Stimulated activated CD8-positive, alpha-beta memory T cell treated with anti-CD3 and anti-CD28 coated beads, Interleukin-12 subunit alpha, Interleukin-12 subunit beta, amount 100 ng/mL, for 24 hours (primary cell): ENCODE data around the gene ZNF845.
"Not testable (repeated sequence)": the region's sequence is repeated elsewhere in the genome, so short reads cannot be mapped to it uniquely, and the experiment has no call there.

Experiments
- DNase-seq: peaks from one replicate; pipeline ENCODE4 v3.0.0-alpha.2; 2020; ENCODE audit errors: extremely low read depth

Gene ZNF845

DNA sequence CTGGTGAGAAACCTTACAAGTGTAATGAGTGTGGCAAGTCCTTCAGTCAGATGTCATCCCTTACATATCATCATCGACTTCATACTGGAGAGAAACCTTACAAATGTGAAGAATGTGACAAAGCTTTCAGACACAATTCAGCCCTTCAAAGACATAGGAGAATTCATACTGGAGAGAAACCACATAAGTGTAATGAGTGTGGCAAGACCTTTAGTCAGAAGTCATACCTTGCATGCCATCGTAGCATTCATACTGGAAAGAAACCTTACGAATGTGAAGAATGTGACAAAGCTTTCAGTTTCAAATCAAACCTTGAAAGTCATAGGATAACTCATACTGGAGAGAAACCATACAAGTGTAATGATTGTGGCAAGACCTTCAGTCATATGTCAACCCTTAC lies 47.8 kb downstream of the ZNF845 start:
- DNase-seq: no peak

- DNase-seq: no peak
These were observed 54.6 kb downstream of the ZNF845 start for GRCh38 chr19:53388168-53388567.

DNA sequence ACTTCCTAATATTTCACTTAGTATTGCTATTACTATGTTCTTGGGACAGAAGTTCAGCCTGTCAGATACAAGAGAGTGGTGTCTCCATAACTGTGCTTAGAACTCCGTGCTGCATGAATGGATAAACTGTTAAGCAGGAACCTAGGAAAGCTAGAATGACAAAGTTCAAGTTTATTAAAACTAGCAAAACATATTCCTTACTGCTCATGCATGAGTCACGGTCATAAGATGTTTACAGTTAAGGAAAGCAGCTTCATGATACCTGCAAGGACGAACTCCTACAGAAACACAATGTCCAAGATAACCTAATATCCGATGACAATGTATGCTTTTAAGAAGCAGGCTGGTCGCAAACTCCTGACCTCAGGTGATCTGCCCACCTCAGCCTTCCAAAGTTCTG lies 55.4 kb downstream of the ZNF845 start:
- DNase-seq: no peak

- DNase-seq: no peak
These were observed 56.0 kb downstream of the ZNF845 start for GRCh38 chr19:53389571-53389970.

DNA sequence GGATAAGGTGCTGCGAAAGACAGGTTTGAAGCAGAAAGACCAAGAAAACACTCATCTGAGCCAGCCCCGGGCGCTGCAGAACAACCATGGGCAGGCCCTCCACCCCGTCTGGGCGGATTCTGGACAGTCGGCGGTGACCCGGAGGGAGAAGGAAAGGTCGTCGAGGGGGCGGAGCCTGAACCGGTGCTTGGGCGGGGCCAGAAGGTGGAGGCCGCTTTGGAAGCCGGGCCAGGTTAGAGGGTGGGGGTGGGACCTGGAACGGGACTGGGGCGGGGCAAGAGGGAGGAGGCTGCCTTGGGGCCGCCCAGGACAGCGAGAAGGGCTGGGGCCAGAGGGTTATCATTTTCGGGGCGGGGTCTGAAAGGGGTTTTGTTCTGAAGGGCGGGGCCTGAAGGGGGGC lies 56.4 kb downstream of the ZNF845 start:
- DNase-seq: no peak

DNA sequence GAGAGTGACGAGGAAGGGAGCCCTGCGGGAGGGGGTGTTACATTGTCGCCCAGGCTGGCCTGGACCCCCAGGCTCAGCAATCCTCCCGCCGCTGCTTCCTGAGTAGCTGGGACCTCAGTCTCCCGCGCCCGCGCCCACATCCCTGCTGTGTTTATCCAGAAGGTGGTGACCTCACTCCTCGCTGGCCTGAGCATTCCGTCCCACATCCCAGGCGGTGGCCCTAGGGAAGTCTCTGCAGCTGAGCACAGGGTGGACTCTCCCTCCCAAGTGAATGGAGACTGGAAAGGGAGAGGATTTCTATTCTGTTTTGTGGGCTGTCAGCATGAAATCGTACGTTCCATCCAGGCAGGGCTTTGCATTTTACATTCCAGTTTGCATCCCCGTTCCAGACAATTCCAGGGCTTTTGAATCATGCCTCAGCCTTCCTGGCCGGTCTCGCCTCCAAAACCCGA lies 61.0 kb downstream of the ZNF845 start:
- DNase-seq: no peak

DNA sequence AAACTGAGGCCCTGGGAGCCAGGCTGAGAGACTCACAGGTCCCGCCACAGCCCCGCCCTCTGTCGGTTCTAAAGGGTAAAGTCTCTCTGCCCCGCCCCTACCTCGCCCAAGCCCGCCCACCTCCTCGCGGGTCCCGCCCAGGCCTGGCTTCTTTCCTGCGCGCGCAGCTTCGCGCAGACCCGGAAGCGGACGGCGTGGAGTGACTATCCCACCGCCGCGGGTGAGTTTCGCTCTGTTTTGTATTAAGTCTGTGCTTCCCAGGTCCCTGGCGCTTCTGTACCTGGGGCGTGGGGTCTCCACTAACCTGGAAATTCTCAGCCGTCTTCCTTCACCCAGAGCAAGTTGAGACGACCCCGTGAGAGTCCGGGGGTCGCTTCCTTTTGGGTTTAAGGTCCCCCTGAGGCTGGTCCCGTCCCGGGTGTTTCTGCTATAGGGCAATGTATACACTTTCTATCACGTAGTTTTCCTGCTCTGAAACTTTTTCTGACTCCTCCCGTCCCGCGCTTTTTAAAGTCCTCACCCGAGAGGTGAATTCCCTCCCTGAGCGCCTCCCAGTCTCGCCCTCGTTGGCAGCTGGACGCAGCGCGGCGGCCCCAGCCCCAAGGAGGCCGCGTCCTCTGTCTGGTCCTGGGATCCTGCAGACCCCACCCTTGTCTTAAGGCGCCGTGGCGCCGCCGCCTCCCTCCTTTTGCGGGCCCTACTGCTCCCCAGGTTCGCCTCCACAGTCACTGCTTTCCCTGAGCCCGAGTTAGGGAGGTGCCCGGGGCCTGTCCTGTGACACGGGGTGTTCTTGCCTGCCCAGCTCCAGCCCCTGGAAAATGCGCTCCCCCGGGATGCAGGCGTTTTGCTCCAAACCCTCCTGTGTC lies 61.7 kb downstream of the ZNF845 start, which contains the start of gene ZNF765:
Gene ZNF765, plus strand, starts transcription at position 176 of the 866 bp plus-strand sequence. CDS start 2,867 bp downstream, outside the sequence.
- DNase-seq: peak; percentile 95

GRCh38 chr19:53395840-53396524 lies 62.4 kb downstream of the ZNF845 start:
- not testable (repeated sequence) for DNase-seq

GRCh38 chr19:53396525-53396868 lies 62.9 kb downstream of the ZNF845 start:
- no peak for DNase-seq

- not testable (repeated sequence) for DNase-seq
These were observed 64.4 kb downstream of the ZNF845 start for GRCh38 chr19:53397918-53398317.
